Peyer's patch (tissue), 4 donors: Measurements from ENCODE around the gene LINGO3.

ENCODE experiments used
- CTCF ChIP-seq, 6 experiments: fragments of 450-650 bp in 4 of 6; fragments of 200-600 bp in 2 of 6; sonication (generic) in 1 of 6; IDR thresholded peaks; one replicate each; pipeline ENCODE4 v1.5.1; 2017 to 2019; ENCODE audit warnings: antibody characterized with exemption in 6 of 6, mild to moderate bottlenecking in 3 of 6, moderate library complexity in 1 of 6
- POLR2A ChIP-seq, 2 donors: fragments of 450-650 bp; IDR thresholded peaks; one replicate each; pipeline ENCODE4 v1.5.1; 2017; ENCODE audit warnings: antibody characterized with exemption in 2 of 2, mild to moderate bottlenecking in 2 of 2, moderate library complexity in 2 of 2

GRCh38 chr19:2342656-2343288 is 34.8 kb upstream of the LINGO3 start:
- TF ChIP-seq POLR2A (IDR thresholded peaks at IDR 0.05) (no peak), CTCF (IDR thresholded peaks at IDR 0.05) (no peak)
